ENCODE measurements around the gene RPS28.
A peak's percentile ranks its signal among the peaks of the same experiment; 100 is the strongest.
"Not testable (repeated sequence)": the region's sequence is repeated elsewhere in the genome, so short reads cannot be mapped to it uniquely, and the experiment has no call there.

The RPS28 gene

DNA sequence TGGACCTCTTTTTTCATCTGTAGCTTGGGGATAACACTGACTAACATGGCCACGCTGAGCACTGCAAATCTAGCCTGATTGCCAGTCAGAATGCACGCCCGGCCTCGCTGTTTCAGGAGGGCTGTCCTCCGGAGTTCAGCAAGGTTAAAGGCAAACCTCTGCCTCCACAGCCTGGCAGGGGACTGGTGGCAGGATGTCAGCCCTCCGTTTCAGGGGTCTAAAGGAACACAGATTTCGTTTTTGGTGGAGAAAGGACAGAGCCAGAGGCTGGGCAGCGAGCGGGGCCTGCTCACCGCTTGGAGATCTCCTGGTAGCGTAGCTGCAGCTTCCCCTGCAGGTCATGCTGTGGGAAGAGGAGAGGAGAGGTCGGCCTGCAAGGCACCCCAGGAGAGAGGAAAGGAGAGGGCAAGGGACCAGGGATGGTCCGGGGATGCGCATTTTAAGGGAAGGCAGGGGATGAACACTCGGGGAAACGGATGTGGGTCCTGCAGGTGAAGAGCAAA, 681 bp upstream of the RPS28 start:
- peak; percentile 36 for DNase-seq

DNA sequence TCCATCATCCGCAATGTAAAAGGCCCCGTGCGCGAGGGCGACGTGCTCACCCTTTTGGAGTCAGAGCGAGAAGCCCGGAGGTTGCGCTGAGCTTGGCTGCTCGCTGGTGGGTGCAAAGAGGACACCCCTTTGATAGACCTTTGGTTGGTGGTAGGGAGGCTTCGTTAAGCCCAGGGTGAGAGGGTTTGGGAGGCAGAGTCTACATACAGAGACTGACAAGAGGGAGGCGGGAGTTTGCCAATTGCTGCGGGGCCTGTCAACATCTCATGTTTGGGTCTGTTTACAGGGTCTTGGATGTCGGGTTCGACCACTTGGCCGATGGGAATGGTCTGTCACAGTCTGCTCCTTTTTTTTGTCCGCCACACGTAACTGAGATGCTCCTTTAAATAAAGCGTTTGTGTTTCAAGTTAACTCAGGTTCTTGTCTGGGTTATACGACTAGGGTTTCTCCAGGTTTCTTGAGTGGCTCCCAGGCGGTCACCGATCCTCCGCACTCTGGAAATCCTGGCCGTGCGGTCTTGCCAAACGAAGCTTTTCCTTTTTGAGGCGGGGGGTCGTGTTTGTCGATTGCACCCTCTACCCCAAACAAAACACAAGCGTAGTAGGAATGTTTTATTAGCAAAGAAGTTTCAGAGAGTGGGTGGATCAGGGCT, 816 bp downstream of the RPS28 start:
- no peak for DNase-seq

DNA sequence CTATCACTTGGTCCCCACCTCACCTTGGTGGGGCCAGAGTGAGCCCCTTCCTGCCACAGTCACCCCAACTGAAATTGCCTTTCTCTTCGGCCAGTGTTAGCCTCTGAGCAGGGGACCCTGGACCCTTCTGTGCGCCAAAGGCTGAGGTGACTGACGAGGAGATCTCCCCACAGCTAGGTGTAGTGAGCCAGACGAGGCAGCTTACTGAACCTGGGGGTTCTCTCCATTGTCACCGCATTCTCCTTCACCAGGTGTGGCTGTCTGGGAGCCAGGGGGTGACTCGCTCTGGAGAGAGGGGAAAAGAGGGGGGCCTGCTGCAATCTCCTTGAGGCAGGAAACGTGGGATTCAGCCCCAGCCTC, 1.3 kb downstream of the RPS28 start:
- DNase-seq: no peak

DNA sequence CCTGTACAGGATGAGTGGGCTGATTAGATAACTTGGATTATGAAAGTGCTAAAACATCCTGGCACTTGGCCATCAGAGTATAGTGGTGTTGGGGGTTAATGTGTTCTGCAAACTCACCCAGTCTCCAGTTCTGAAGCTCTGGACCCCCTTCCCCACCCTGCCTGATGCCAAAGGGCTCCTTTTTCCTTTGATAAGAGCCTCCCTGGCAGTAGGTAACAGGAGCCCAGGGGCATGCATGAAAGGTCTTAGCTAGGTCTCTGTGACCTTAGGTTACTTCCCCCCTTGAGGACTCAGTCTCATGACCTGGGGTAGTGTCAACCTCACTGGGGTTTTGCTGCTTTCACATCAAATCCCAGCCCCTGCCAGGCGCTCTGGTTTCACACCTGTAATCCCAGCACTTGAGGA, 2.5 kb downstream of the RPS28 start:
- DNase-seq: no peak

DNA sequence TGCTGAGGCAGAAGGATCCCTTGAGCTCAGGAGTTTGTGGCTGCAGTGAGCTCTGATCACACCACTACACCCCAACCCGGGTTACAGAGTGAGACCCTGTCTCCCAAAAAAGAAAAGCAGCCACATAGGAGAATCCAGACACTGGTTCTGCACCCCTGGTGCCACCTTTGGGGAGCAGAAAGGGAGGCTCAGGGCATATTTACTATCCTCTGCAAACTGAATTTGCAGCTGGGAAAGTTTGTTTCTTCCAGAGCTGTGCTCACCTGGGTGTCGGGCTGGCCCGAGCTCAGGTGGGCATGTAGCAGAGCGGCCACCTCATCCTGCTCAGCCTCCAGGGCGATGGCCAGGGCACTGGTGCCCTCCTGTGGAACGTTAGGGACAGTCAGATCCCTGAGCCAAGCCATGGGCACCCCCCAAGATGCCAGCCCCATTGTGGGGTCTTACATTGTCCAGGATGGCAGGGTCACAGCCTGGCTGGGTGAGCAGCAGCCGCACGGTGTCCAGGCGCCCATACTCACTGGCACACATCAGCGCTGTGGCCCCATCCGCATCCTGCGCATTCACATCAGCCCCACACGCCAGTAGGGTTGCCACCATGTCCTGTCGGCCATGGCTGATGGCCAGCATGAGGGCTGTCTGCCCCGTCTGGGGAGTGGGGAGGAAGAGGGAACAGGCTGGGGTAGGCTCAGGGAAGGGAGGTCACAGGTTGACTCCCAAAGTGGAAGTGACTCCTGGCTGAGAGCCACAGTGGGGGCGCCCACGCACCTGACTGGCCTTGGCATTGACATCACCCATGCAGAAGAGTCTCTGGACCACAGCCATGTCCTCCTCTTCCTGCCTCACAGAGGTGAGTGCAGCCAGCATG, 3.1 kb downstream of the RPS28 start:
- no peak for DNase-seq

DNA sequence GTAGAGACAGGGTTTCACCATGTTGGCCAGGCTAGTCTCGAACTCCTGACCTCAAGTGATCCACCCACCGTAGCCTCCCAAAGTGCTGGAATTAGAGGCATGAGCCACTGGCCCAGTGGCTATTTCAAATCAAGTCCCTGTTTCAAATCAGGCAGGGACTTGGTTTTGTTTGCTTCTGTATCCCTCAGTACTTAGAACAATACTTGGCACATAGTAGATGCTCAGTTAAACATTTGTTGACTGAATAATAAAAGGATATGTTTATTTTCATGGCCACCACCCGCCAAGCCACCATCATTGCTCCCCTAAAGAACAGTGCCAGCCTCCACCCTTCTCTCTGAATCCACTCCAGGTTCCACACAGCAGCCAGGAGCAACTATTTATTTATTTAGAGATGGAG, 4.2 kb downstream of the RPS28 start:
- DNase-seq: no peak

DNA sequence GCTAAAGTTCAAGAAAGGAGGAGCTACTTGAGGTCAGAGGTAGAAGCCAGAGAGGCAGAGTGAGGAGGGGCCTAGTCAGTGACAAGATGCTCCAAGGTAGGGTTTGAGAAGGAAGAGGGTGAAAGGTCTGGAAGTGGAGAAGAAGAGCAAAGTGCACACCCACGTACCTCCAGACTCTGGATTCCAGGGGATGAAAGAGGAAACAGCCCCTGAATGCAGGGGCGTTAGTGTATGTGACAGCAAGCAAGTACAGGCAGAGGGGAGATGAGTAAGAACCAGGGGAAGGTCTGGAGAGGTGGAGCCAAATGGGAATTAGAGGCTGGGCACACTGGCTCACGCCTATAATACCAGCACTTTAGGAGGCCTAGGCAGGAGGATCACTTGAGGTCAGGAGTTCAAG, 8.7 kb downstream of the RPS28 start:
- no peak for DNase-seq

DNA sequence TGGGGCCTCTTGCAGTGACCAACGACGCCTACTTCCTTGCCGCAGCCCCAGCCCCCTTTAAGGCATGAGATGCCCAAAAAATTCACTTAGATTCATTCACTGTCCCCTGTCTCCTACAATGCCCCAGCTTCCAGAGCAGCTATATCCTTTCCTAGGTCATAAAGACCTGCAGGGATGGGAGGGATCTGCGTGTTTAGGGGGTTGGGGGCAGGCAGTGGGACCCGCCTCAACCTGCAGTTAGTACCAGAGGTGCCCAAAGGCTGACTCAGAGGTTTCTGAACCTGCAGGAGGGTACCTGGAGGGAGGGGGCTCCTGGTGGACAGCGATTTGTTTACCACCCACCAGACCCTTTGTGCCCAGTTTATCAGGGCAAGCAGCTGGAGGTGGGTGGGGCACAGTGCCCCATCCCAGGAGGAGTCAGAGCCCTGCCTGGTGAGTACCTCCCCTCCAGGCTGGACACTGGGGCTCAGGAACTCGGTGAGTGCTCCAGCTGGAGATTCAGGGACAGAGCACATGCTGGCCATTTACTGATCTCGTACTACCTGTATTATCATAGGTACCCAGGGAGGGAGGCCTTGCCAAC, 10.1 kb downstream of the RPS28 start:
- DNase-seq: no peak

DNA sequence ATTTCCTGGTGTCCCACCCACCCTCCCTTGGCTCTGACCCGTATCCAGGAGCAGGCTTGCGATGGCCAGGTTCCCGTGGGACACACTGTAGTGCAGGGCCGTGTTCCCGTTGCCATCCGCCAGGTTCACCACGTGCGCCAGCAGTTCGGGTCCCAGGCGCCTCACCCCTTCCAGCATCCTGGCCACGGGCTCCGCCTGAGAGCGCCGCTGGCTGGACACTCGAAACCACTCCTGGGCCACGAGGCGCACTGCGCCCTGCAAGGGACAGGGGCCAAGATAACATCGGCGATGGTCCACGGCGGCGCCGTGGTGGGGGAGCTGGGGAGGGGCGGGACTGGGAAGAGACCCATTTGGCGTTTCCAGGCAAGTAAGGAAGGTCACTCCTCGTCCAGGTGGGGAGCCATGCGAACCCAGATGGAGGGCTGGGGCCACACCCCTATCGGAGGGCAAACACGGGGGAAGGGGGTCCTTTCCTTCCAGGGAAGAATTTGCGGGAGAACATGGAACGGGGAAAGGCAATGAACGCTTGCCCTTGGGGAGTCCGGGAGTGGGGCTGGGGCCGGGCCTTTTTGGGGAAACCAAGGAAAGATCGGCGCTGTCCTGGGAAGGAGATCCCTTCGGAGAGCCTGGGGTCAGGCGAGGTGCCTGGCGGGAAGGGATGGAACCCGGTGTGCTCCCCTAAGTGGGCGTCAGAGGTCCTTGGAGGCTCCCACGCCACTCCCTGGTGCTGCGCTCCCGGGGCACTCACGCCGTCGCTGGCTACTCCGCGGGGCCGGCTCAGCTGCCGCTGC, 11.9 kb downstream of the RPS28 start:
- DNase-seq: no peak

DNA sequence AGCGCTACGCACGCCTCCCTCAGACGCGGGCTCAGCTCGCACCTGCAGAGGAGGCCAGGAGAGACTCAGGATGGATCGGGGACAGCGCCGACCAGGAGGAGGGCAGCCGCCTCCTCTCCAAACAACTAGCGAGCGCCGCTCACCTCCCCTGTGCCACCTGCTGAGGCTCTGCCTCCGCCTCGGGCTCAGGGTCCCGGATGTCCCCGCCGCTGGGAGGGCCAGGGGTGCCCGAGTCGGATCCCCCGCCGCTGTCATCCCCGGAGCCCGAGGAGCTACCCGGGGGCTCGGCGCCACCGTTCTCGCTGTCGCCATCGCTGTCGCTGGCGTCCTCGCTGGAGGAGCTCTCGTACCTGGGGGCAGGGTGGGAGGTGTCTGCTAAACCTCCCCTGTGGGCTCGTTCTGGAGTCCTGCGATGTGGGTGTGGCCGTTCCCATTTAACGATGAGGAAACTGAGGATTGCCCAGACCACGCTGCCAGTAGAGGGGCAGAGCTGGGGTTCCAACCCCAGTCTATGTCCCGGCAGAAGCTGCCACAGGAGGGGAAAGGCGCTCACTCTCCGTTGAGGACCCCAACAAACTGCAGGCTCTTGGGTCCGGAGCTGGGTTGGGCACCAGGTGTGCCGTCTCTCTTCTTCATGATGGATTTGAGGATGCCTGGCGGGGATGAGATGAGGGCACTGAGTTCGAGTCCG, 12.6 kb downstream of the RPS28 start:
- DNase-seq: no peak

DNA sequence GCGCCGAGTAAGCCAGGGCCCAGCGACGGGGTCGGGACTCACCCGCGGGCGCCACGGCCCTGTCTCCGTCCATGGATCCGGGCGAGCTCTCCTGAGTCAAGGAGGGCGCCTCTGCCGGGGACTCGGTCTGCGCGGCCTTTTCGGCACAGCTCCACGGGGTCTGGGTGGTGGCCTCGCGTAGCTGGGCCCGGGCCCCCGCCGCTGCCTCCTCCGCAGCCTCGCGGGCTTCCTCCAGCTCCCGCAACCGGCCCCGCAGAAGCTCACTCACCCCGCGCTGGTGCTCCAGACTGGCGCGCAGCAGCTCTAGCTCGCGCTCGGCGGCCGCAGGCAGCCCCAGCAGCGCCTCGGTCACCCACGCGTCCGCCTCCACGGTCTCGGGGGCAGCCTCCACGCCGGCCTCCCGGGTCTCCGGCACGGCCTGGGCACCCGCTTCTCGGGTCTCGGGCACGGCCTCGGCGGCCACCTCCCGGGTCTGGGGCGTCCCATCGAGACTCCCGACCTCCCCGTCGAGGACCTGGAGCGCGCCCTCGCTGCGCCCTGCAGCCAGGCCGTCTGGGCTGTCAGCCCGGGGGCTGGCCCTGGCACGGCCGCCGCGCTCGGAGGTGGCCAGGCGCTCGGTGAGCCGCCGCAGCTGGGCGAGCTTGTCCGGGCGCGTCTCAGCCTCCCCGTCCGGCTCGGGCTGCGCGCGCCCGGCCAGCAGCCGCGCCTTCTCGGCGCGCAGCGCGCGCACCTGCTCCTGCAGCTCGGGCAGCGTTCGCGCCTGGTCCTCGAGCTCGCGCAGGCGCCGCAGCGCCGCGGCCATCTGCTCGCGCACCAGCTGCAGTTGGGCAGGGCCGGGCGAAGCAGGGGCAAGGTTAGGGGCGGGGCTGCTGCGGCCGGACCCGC, 13.4 kb downstream of the RPS28 start:
- DNase-seq: no peak

DNA sequence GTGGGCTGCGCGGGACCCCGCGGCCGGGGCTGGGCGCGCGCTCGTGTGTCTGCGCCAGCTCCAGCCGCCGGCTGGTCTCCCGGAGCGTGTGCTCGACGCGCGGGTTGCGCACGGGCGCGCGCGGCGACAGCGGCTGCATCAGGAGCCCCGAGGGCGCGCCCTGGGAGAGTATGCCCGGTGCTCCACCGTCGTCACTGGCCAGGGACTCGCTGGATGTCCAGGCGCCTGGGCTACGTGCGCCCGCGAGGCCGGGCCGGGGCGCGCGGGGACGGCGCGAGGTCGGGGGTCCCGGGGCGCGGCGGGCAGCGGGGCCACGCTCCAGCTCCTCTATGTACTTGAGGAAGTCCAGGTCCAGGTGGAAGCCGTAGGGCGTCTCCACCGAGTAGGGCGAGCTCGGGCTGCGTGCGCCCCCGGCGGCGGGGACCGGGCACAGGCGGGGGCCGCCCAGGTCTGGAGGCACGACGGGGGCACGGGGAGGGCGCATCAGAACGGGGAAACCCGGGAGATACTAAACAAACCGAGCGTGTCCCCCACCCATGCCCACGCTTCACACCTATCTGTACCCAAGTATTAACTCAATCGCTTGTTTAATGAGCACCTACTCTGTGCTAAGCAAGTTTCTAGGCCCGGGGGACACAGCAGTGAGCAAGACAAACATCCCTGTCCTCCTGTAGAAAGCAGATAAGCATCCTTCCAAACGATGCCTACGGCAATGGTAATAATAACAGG, 14.2 kb downstream of the RPS28 start:
- DNase-seq: peak; percentile 48

DNA sequence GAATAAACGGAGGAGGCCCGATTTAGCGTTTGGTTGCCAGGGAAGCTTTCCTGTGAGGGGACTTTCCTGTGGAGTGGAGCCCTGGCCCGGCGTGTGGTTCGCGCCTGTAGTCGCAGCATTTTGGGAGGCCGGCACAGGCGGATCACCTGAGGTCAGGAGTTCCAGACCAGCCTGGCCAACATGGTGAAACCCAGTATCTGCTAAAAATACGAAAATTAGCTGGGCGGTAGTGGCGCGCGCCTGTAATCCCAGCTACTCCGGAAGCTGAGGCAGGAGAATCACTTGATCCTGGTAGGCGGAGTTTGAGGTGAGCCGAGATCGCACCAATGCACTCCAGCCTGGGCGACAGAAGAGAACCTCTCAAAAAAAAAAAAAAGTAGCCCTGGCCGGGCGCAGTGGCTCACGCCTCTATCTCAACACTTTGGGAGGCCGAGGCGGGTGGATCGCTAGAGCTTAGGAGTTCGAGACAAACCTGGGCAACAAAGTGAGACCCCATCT, 14.8 kb downstream of the RPS28 start:
- no peak for DNase-seq

DNA sequence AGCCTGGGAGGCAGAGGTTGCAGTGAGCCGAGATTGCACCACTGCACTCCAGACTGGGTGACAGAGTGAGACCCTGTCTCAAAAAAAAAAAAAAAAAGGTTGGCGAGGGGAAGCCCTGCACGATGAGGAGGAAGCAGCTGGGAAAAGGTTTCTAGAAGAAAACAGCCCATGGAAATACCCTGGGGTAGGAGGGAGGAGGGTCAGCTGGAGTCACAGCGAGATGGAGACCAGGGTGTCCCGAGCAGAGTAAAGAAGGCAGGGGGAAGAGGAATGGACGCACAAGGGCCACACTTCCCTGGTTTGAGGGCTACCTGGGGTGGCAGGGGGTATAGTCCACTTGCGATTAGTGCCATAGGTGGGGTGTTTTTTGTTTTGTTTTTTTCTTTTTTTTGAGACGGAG, 15.4 kb downstream of the RPS28 start:
- DNase-seq: no peak

DNA sequence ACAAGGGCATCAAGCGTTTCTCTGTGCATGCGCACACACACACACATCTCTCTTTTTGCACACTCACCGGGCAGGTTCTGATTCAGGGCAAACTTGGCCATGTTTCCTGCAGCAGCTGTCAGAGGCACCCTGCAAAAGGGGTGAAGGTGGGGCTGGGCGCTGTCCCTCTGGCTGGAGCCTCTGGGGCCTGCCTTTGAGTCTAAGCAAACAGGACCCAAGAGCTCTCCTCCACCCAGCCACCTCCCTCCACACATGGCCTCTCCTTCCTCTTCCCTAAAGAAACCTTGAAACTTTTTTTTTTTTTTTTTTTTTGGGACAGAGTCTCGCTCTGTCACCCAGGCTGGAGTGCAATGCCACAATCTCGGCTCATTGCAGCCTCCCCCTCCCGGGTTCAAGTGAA, 16.4 kb downstream of the RPS28 start:
- no peak for DNase-seq

DNA sequence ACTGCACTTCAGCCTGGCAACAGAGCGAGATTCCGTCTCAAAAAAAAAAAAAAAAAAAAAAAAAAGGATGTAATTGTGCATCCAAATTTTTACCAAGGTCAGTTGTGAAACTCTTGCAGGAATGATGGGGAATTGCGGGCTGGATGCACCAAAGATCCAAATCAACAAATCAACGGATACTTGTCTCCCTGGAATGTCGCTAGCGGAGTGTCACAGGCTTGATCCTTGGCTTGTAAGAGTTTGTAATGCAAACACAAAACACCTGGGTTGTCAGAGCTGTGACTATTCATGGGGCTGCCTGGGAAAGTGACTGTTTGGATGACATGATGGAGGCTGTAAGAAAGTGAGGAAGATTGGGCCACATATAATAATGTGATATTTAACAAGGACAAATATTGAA, 17.5 kb downstream of the RPS28 start:
- DNase-seq: no peak

DNA sequence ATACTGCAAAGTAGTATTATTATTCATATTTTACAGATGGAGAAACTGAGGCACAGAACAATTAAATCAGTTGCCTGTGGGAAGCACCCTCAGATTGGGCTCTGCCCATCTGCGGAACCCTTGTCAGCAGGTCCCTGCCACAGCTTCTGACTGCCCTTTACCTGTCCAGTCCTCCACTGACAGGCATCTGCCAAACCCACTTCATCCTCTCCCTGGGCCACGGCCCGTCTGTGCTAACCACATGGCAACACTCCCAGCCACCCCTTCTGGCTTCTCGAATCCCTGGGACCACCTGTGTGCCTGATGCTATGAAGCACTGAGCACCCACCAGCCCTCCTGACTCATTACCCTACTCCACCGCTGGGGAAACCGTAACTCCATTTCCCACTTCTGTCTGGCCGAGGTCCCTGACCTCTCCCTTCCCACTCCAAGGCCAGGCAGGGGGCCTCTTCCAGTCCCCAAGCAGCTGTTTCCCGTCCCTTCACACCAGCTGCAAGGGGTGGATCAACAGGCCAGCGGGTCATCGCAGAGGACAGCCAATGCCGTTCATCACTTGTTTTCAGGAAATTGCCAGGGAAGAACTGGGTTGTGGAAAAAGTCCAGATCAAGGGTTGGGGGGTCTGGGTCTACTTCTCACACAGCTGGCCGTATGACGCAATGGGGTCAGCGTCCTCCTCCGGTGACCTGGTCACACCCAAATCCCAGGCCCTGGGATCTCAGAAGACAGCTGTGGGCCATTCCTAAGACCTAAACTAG, 19.2 kb downstream of the RPS28 start:
- no peak for DNase-seq

DNA sequence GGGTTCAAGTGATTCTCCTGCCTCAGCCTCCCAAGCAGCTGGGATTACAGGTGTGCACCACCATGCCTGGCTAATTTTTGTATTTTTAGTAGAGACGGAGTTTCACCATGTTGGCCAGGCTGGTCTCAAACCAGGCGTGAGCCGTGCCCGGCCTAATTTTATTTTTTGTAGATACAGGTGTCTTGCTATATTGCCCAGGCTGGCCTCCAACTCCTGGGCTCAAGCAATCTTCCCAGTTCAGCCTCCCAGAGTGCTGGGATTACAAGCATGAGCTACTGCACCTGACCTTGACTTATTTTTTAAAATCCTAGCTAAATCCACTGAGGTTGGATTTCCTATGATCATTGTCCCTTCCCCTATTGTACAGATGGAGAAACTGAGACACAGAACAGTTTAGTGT, 20.2 kb downstream of the RPS28 start:
- DNase-seq: not testable (repeated sequence)

DNA sequence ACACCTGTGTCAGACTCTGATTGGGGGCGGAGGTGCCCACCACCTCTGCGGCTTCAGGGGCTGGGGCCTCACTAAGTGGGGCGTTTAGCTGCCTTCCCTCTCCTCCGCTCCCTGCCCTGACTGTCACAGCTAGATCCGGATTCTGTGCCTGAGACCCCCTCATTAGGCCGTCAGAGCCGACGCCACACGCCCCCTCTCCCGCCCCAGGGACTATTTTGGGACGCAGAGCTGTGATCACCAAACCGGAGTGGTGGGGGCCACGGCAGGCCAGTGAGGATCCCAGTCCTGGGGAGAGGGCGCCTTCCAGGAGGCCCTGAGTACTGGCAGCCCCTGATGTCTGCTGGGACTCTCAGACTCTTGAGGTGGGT, 21.0 kb downstream of the RPS28 start:
- DNase-seq: no peak

Data from activated T-cell treated with anti-CD3 and anti-CD28 coated beads, Interleukin-2, amount 50 U/mL, for 1 hour (primary cell).